HUES6 (cell line): Measurements from ENCODE around the gene NPBWR2.

Experiments
- H3K27ac ChIP-seq: 2 replicates; pipeline ENCODE4 v1.7.0; 2013; ENCODE audit warnings: low read depth, mild to moderate bottlenecking, low read length, inconsistent platforms
- H3K27me3 ChIP-seq: 2 replicates; pipeline ENCODE4 v1.6.1; 2013; ENCODE audit warnings: low read length; ENCODE audit not compliant: control insufficient read depth, insufficient read depth
- H3K36me3 ChIP-seq: 2 replicates; pipeline ENCODE4 v1.6.1; 2013; ENCODE audit warnings: low read length; ENCODE audit not compliant: control insufficient read depth, insufficient read depth
- H3K4me1 ChIP-seq: 2 replicates; pipeline ENCODE4 v1.6.1; 2013; ENCODE audit warnings: low read length; ENCODE audit not compliant: control insufficient read depth, insufficient read depth
- H3K4me3 ChIP-seq: 2 replicates; pipeline ENCODE4 v1.5.1; 2013; ENCODE audit warnings: low read depth, low read length
- H3K9ac ChIP-seq: one replicate; pipeline ENCODE4 v1.6.1; 2013; ENCODE audit warnings: mild to moderate bottlenecking, low read length
- H3K9me3 ChIP-seq: 2 replicates; pipeline ENCODE4 v1.6.1; 2013; ENCODE audit warnings: low read depth, low read length; ENCODE audit not compliant: control insufficient read depth, insufficient read depth

NPBWR2 gene

GRCh38 chr20:64099086-64099786 lies 8.1 kb downstream of the NPBWR2 start:
- H3K36me3 ChIP-seq, result no peaks in the 10 kb centered on the region
- no peaks in the 10 kb centered on the region; the same call in 1 of the 2 replicates for H3K9me3 ChIP-seq
- H3K4me3 ChIP-seq, result no peak overlapping the region
- peaks cover 6% of the 10 kb centered on the region for H3K4me1 ChIP-seq
- no peak overlapping the region for H3K9ac ChIP-seq
- H3K27ac ChIP-seq, result no peak overlapping the region
- H3K27me3 ChIP-seq, result peaks cover 31% of the 10 kb centered on the region

- H3K27ac ChIP-seq, result no peak overlapping the region
- peaks cover 28% of the 10 kb centered on the region for H3K27me3 ChIP-seq
- H3K9me3 ChIP-seq, result no peaks in the 10 kb centered on the region; the same call in 1 of the 2 replicates
- H3K9ac ChIP-seq, result no peak overlapping the region
- no peak overlapping the region for H3K4me3 ChIP-seq
- H3K36me3 ChIP-seq, result no peaks in the 10 kb centered on the region
- H3K4me1 ChIP-seq, result no peaks in the 10 kb centered on the region; the same call in 1 of the 2 replicates
Observed at GRCh38 chr20:64098471-64099013, 8.8 kb downstream of the NPBWR2 start.

- no peak overlapping the region for H3K4me3 ChIP-seq
- no peaks in the 10 kb centered on the region; the same call in 1 of the 2 replicates for H3K9me3 ChIP-seq
- H3K36me3 ChIP-seq, result no peaks in the 10 kb centered on the region
- H3K9ac ChIP-seq, result no peak overlapping the region
- H3K27ac ChIP-seq, result no peak overlapping the region
- H3K27me3 ChIP-seq, result peaks cover 27% of the 10 kb centered on the region
- H3K4me1 ChIP-seq, result peaks cover 5% of the 10 kb centered on the region; the same call in 1 of the 2 replicates
Observed at GRCh38 chr20:64096535-64096934, 10.8 kb downstream of the NPBWR2 start.

DNA sequence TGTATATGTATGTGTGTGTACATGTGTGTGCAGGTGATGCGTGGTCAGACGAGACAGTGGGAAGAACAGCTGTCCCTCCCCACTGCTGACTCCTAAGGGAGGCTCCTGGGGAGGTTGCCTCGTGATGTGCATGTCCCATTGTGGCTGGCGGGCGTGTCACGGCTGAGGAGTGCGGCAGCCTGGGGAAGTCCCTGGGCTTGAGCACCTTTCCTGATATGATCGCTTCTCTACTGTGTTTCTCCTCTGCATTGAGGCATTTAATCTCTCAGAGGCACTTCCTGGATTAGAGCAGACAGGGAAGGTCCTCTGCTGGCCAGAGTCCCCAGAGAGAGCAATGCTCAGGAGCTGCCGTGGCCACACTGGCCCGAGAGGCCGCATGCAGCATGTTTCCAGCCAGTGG lies 11.4 kb downstream of the NPBWR2 start:
- Histone ChIP-seq H3K27ac (no peak overlapping the region), H3K9me3 (no peaks in the 10 kb centered on the region; the same call in 1 of the 2 replicates), H3K4me3 (no peak overlapping the region), H3K27me3 (peaks cover 25% of the 10 kb centered on the region), H3K9ac (no peak overlapping the region), H3K36me3 (no peaks in the 10 kb centered on the region), H3K4me1 (peaks cover 5% of the 10 kb centered on the region; the same call in 1 of the 2 replicates)

DNA sequence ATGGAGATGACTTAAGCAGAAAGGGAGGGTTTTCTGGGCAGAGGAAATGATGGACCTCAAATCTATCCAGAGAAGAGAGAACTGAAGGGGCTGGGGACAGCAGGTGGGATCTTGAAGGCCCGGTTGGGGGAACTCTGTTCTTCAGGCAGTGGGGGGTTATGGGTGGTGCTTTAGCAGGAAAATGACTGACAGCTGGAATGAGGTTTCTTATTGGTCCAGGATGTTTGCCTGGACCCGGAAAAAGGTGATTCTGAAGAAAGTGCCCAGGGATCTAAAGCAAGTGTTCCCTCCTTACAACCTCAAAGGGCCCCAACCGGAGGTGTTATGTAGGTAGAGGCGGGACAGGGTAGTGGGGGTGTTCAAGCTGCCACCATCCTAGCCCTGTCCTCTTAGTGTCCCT lies 11.9 kb downstream of the NPBWR2 start:
- Histone ChIP-seq H3K4me1 (peaks cover 5% of the 10 kb centered on the region; the same call in 1 of the 2 replicates), H3K36me3 (no peaks in the 10 kb centered on the region), H3K27ac (no peak overlapping the region), H3K9ac (no peak overlapping the region), H3K27me3 (peaks cover 20% of the 10 kb centered on the region; the same call in 1 of the 2 replicates), H3K4me3 (no peak overlapping the region), H3K9me3 (no peaks in the 10 kb centered on the region; the same call in 1 of the 2 replicates)

DNA sequence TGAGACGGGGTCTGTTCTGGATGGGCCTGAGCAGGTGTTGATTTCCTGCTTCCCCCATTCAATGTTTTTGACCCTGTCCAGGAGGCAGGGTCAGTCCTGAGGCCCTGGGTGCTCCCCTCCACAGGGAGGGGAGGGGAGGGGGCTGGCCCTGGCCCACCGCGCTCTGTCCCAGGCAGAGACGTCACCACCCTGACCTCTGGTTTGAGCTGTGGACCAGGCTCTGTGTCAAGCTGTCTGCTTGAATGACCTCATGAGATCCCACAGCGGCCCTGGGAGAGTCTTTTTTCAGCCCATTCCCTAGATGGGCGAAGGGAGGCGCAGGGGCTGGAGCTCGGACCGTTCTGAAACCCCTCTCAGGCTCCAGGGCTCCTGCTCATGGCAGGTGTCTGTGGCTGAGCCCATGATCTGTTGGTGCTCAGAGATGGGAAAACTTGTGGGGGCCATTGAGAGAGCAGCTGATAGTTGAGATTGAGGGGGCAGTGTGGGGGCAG lies 14.3 kb downstream of the NPBWR2 start:
- H3K9ac ChIP-seq, result no peak overlapping the region
- H3K4me3 ChIP-seq, result no peak overlapping the region
- H3K27me3 ChIP-seq, result peaks cover 35% of the 10 kb centered on the region; the same call in 1 of the 2 replicates
- no peak overlapping the region for H3K27ac ChIP-seq
- peaks cover 5% of the 10 kb centered on the region; the same call in 1 of the 2 replicates for H3K4me1 ChIP-seq
- H3K9me3 ChIP-seq, result no peaks in the 10 kb centered on the region; the same call in 1 of the 2 replicates
- no peaks in the 10 kb centered on the region for H3K36me3 ChIP-seq

DNA sequence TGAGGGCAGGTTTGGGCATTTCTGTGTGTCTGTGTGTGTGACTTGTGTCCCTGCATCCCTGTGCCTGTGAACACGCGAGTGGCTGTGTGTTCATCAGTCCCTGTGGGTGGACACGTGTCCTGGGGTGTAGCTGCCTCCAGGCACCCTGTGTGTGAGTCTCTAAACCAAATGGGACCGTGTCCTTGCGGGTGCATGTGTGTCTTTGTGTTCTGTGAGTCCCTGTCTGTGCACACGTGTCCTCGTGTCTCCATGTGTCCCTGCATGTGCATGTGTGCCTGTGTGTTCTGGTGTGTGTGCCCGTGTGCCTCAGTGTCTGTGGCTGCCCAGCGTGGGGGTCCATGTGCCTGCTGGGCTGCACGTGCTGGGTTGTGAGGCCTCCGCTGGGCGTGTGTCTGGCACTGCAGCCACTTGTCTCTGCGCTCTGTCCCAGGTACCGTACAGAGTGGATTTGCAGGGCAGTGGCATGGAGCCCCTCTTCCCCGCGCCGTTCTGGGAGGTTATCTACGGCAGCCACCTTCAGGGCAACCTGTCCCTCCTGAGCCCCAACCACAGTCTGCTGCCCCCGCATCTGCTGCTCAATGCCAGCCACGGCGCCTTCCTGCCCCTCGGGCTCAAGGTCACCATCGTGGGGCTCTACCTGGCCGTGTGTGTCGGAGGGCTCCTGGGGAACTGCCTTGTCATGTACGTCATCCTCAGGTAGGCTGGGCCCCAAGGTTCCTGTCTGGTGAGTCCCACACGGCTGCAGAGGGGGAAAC lies 14.9 kb downstream of the NPBWR2 start:
- peaks cover 39% of the 10 kb centered on the region; the same call in 1 of the 2 replicates for H3K27me3 ChIP-seq
- no peak overlapping the region for H3K9ac ChIP-seq
- peaks cover 5% of the 10 kb centered on the region; the same call in 1 of the 2 replicates for H3K4me1 ChIP-seq
- H3K4me3 ChIP-seq, result no peak overlapping the region
- no peaks in the 10 kb centered on the region; the same call in 1 of the 2 replicates for H3K9me3 ChIP-seq
- H3K36me3 ChIP-seq, result no peaks in the 10 kb centered on the region
- H3K27ac ChIP-seq, result no peak overlapping the region

GRCh38 chr20:64091770-64092169 lies 15.6 kb downstream of the NPBWR2 start:
- H3K27ac ChIP-seq, result no peak overlapping the region
- no peaks in the 10 kb centered on the region for H3K36me3 ChIP-seq
- H3K4me3 ChIP-seq, result no peak overlapping the region
- peaks cover 5% of the 10 kb centered on the region; the same call in 1 of the 2 replicates for H3K4me1 ChIP-seq
- no peaks in the 10 kb centered on the region; the same call in 1 of the 2 replicates for H3K9me3 ChIP-seq
- H3K9ac ChIP-seq, result no peak overlapping the region
- H3K27me3 ChIP-seq, result peaks cover 39% of the 10 kb centered on the region; the same call in 1 of the 2 replicates

- Histone ChIP-seq H3K36me3 (no peaks in the 10 kb centered on the region), H3K4me1 (peaks cover 5% of the 10 kb centered on the region; the same call in 1 of the 2 replicates), H3K4me3 (no peak overlapping the region), H3K27ac (no peak overlapping the region), H3K27me3 (peaks cover 39% of the 10 kb centered on the region; the same call in 1 of the 2 replicates), H3K9ac (no peak overlapping the region), H3K9me3 (no peaks in the 10 kb centered on the region)
Observed at GRCh38 chr20:64091340-64091739, 16.0 kb downstream of the NPBWR2 start.

GRCh38 chr20:64090165-64090564 lies 17.2 kb downstream of the NPBWR2 start:
- Histone ChIP-seq H3K4me3 (no peak overlapping the region), H3K27ac (no peak overlapping the region), H3K36me3 (no peaks in the 10 kb centered on the region), H3K27me3 (peaks cover 51% of the 10 kb centered on the region), H3K9ac (no peak overlapping the region), H3K4me1 (peaks cover 5% of the 10 kb centered on the region; the same call in 1 of the 2 replicates), H3K9me3 (no peaks in the 10 kb centered on the region)
